ENCODE results near the gene SPEM2.
A peak's percentile ranks its signal among the peaks of the same experiment; 100 is the strongest.

SPEM2 gene

GRCh38 chr17:7425316-7425715, at the start of gene SPEM2:
Gene SPEM2 (plus strand): TSS chr17:7425616. CDS start chr17:7425689, 73 bp downstream.
- no peak for DNase-seq

GRCh38 chr17:7379134-7379533, 46.3 kb upstream of the SPEM2 start:
- no peak for DNase-seq

GRCh38 chr17:7380321-7380720, 45.1 kb upstream of the SPEM2 start:
- DNase-seq: no peak

DNA sequence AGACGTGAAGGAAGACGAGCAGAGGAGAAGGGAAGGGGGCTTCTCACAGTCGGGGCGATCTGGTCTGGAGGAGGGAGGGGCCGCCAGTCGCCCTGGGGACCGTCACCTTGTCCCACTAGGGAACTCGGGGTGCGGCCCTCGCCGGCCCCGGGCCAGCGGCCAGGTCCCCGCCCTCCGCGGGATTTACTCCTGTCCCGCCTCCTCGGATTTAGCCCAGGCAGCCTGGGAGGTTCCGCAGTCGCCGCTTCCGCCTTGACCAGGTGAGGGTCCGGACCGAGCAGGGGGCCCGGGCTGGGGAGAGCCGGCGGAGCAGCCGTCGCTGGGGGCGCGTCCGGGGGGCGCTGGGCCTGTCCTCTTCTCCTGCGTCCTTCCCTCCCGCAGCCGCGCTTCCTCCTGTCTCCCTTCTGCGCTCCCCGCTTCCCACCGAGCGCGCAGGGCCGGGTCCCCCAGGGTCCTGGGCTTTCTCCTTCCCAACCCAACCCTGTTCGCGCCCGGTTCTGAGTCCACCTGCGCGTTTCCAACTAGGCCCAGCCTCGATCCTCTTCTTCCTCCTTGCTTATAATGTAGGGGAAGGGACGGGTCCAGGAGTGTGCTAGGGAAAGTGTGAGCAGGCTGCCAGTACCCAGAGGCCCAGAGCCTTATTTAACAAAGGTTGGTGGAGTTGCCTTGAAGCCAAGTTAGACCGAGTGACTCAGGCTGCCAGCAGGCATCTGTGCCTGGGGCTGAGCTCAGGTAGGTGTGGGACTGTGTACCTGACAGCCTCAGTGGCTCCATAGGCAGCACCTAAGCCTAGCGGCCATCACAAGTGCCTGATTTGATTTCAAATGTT, 44.3 kb upstream of the SPEM2 start, which contains the start of gene TNK1:
TSS of gene TNK1 (plus strand) at position 235 of the 829 bp plus-strand sequence. CDS start 1,838 bp downstream, outside the sequence.
- no peak for DNase-seq

DNA sequence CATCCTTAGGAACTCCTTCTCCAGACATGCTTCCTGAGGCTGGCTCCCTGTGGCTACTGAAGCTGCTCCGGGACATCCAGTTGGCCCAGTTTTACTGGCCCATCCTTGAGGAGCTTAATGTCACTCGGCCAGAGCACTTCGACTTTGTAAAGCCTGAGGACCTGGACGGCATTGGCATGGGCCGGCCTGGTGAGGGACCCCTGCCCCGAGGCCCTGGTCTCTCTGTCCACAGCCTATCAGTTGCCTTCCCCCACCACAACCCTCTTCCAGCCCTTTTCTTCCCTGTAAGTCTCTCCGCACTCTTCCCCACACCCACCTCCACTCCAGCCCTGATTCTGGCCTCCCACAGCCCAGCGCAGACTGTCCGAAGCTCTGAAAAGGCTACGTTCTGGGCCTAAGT, 42.5 kb upstream of the SPEM2 start:
- DNase-seq: no peak

DNA sequence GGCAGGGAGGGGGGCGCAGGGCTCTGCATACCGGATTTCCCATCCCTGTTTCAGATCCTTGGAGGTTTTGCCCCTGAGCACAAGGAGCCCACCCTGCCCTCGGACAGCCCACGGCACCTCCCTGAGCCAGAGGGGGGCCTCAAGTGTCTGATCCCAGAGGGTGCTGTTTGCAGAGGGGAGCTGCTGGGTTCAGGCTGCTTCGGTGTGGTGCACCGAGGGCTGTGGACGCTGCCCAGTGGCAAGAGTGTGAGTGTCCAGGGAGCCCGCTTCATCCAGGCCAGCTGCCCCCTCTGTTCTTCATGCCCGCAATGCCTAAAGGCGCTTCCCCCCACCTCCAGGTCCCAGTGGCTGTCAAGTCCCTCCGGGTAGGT, 42.1 kb upstream of the SPEM2 start:
- no peak for DNase-seq

GRCh38 chr17:7383742-7384488, 41.5 kb upstream of the SPEM2 start:
- DNase-seq: no peak

GRCh38 chr17:7384489-7385081, 40.8 kb upstream of the SPEM2 start:
- no peak for DNase-seq

- no peak for DNase-seq
Measured at GRCh38 chr17:7388856-7389255, 36.6 kb upstream of the SPEM2 start.

DNA sequence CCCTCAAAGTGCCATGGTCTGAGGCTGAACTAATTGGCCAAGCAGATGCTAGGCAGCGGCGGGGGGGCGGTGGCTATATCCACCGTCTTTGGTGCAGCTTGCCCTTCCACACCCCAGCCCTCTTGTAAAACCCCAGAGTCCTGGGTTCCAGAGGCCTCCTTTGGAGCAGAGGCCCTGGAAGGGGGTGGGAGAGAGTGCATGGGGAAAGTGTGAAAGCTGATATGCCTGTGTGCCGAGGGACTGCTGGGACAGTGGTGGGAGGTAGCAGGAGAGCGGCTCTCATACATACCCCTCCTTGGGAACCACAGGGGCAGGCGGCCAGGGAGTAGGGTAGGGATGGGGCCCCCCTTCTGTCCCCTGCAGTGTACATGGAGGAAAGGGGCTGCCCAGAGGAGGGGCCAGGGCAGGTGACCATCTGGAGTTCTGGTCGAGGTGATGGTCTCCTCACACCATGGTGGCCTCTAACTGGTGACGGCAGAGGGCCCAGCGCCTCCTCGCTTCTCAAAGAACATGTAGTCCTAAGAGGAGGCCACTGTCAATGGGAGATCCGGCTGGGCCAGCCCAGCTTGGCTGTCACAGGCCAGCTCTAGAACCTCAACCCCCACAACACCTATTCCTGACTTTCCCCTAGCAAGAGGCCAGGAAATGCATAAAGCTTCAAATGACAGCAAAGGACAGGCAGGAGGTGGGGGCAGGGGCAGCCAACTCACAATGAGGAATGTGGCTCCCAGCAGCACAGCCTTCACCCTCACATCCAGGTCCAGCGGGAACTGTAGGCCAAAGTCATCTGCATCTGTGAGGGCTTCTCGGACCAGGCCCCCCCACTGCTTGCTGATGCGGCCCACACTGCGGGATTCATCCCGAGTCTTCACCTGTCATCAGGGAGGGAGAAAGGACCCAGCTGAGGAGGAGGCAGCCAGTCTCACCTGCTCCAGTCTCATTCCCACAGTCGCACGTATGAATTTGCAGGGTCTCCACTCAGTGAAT, 35.2 kb upstream of the SPEM2 start:
- DNase-seq: no peak

- no peak for DNase-seq
Measured at GRCh38 chr17:7391307-7391706, 34.1 kb upstream of the SPEM2 start.

- no peak for DNase-seq
Measured at GRCh38 chr17:7392696-7393612, 32.5 kb upstream of the SPEM2 start.

- no peak for DNase-seq
Measured at GRCh38 chr17:7393613-7394451, 31.6 kb upstream of the SPEM2 start.

DNA sequence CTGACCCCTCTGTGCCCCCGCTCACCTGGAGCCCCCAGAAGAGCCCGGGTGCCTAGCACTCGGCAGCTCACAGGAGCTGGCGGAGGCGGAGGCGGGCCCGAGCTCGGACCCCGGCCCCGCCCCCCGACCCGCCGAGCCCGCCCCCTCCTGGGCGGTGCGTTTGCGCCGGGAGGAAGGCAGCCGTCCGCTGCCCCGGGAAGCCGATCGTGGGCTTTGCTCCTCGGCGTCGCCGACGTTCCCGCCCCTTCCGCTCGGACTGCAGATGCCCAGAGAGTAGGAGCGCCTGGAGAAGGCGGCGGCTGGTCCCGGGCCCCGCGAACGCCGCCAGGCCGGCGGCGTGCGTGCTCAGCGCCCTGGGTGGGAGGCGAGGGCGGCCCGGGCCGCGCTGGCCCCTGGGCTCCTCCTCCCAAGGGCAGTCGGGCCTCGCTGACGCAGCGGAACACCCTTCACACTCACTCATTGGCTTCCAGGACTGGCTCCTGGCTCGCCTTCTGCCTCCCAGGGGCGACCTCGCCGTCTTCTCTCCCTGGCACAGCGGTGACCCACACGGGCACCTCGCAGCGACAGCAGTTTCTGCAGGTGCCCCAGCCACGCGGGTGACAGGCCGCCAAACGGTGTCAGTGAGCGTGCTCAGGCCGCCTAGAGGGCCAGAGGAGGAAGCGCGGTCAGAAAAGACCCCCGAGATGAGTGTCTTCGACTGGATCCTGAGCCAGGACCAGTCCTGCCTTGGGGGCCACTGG, 30.8 kb upstream of the SPEM2 start, which contains the start of gene PLSCR3:
TSS of gene PLSCR3 (minus strand) at position 74 of the 740 bp plus-strand sequence. CDS start 415 bp downstream, outside the sequence.
- peak; percentile 47 for DNase-seq

DNA sequence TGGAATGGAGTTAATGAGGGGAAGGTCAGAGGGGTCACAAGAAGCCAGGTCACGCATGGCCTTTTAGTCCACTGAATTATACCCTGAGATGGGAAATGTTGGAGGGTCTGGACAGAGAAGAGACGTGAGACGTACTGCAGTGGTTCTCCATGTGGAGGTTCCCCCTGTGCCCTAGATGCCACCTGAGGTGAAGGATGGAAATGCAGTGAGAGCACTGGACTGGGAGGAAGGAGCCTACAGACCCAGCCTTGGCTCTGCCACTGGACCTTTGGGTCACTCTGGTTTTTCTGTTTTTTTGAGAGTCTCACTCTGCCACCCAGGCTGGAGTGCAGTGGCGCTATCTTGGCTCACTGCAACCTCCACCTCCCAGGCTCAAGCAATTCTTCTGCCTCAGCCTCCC, 29.3 kb upstream of the SPEM2 start:
- no peak for DNase-seq

- DNase-seq: no peak
Measured at GRCh38 chr17:7398612-7399011, 26.8 kb upstream of the SPEM2 start.

DNA sequence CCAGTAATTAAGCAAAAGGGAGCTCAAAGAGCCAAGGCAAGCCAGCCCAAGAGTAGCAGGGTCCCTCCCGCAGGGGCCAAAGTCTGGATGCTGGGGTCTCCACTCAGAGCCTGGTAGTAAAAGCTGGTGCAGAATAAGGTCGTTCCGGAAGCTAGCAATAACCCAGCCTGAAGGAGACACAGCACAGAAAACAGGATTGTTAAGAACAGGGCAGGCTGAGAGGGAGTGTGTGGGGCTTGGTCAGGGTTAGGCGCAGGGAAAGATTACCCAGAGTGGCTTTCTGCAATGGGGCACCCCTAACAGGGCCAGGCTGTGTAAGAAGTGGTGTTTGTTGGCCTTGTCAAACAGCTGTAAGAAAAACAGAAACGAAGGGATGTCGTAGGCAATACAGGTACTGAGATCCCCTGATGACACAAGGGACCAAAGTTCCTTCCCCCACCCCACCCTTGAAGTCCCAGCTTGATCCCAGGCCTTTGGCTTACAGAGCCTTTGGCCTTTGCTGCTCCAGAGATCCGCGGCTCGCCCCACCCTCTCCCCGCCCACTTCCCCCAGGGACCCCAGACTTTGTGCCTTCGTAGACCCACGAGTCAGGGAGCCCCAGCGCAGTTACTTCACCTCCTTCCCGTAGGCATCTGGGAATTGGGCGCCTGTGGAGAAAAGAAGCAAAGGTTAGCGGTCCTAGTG, 22.2 kb upstream of the SPEM2 start:
- no peak for DNase-seq

DNA sequence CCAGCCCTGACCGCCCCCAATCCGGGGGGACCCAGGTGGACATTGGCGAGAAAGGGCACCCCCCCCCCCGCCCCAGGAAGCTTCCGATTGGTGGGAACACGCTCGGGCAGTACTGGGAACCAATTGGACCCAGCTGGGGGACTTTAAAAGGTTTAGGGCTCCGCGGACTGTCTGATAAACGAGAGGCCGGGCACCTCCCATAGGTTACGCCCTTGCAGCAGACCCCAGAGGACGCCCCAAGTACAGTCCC, 21.8 kb upstream of the SPEM2 start:
- DNase-seq: no peak

Data from NK-92 treated with Interleukin-12 subunit alpha and Interleukin-12 subunit beta, amount 100 ng/mL, for 24 hours (cell line).